Erythroblast (primary cell): Measurements from ENCODE around the gene ACTN4.
"Not testable (repeated sequence)": the region's sequence is repeated elsewhere in the genome, so short reads cannot be mapped to it uniquely, and the experiment has no call there.

Experiments
- GATA1 ChIP-seq: IDR thresholded peaks from 2 replicates; pipeline ENCODE4 v1.6.1; 2011; ENCODE audit warnings: low read depth, mild to moderate bottlenecking, control low read depth, low read length, moderate library complexity
- POLR2A ChIP-seq: IDR thresholded peaks from 2 replicates; pipeline ENCODE4 v1.6.1; 2011; ENCODE audit warnings: mild to moderate bottlenecking, low read length

- not testable (repeated sequence) for TF ChIP-seq POLR2A, GATA1
Measured at GRCh38 chr19:38761884-38762389, 114.5 kb downstream of the ACTN4 start.
